WTC11 (cell line): Measurements from ENCODE around the gene C11orf21. TPM values are rescaled to one million over a fixed set of nuclear protein-coding genes. Genes with fewer than 3 reads are reported as not detected.

Experiments
- ATAC-seq: fragments of 200-7000 bp; cut with Tn5 transposase; 2 replicates; pipeline ENCODE4 v1.10.0; 2021; ENCODE audit warnings: mild to moderate bottlenecking, moderate library complexity
- CTCF ChIA-PET: fragments of 300-600 bp; sonication (Branson Sonifier 250); formaldehyde crosslinking; loops from one replicate; lab custom pipeline; 2021; ENCODE audit warnings: antibody characterized with exemption; lab: Charles Lee
- POLR2A ChIA-PET: fragments of 350-600 bp; sonication (Branson Sonifier 250); formaldehyde crosslinking; loops from one replicate; lab custom pipeline; 2021; ENCODE audit warnings: antibody characterized with exemption; lab: Charles Lee
- DNase-seq: peaks from one replicate; pipeline ENCODE4 v3.0.0; 2021; ENCODE audit warnings: low spot score
- H3K27ac Mint-ChIP-seq: 2 replicates; pipeline ENCODE4 v1.8.0; 2021; ENCODE audit warnings: mixed read lengths
- H3K27me3 Mint-ChIP-seq: 2 replicates; pipeline ENCODE4 v1.8.0; 2021; ENCODE audit warnings: low read depth, mild to moderate bottlenecking, moderate library complexity, mixed read lengths
- H3K36me3 Mint-ChIP-seq: 2 replicates; pipeline ENCODE4 v1.8.0; 2021; ENCODE audit warnings: mixed read lengths
- H3K4me1 Mint-ChIP-seq: 2 replicates; pipeline ENCODE4 v1.8.0; 2022; ENCODE audit warnings: mixed read lengths
- H3K4me3 Mint-ChIP-seq: 2 replicates; pipeline ENCODE4 v1.8.0; 2021; ENCODE audit warnings: mild to moderate bottlenecking, moderate library complexity, mixed read lengths
- H3K9me3 Mint-ChIP-seq: 2 replicates; pipeline ENCODE4 v1.8.0; 2021; ENCODE audit warnings: mixed read lengths
- ATF2 ChIP-seq: sonication (generic); formaldehyde crosslinking; IDR thresholded peaks from 2 replicates; pipeline ENCODE4 v1.8.1; 2022; ENCODE audit warnings: low read depth, missing genetic modification reagents, borderline replicate concordance
- ELF4 ChIP-seq: sonication (generic); formaldehyde crosslinking; IDR thresholded peaks from 2 replicates; pipeline ENCODE4 v1.8.1; 2022; ENCODE audit warnings: low read depth, mild to moderate bottlenecking, moderate library complexity, missing genetic modification reagents
- FOXP1 ChIP-seq: sonication (generic); formaldehyde crosslinking; IDR thresholded peaks from 2 replicates; pipeline ENCODE4 v1.8.0; 2022; ENCODE audit warnings: missing genetic modification reagents, mild to moderate bottlenecking, moderate library complexity, borderline replicate concordance
- HMGA2 ChIP-seq: fragments of 250-450 bp; sonication (Bioruptor Pico); IDR thresholded peaks from 2 replicates; pipeline ENCODE4 v1.4.0; 2021; ENCODE audit warnings: mild to moderate bottlenecking, moderate library complexity
- JAZF1 ChIP-seq: fragments of 250-450 bp; sonication (Bioruptor Pico); IDR thresholded peaks from 2 replicates; pipeline ENCODE4 v1.9.0; 2021; ENCODE audit warnings: moderate library complexity, mild to moderate bottlenecking, inconsistent platforms
- MXD4 ChIP-seq: fragments of 250-450 bp; sonication (Bioruptor Pico); IDR thresholded peaks from 2 replicates; pipeline ENCODE4 v1.8.0; 2021; ENCODE audit warnings: mild to moderate bottlenecking, moderate library complexity, borderline replicate concordance
- NFYB ChIP-seq: sonication (generic); formaldehyde crosslinking; conservative IDR thresholded peaks from 2 replicates; pipeline ENCODE4 v1.8.0; 2022; ENCODE audit warnings: low read depth, missing genetic modification reagents
- NR1H2 ChIP-seq: sonication (generic); formaldehyde crosslinking; IDR thresholded peaks from 2 replicates; pipeline ENCODE4 v1.9.0; 2021; ENCODE audit warnings: mild to moderate bottlenecking, moderate library complexity, missing genetic modification reagents
- OVOL2 ChIP-seq: fragments of 250-450 bp; sonication (Bioruptor Pico); IDR thresholded peaks from 2 replicates; pipeline ENCODE4 v1.9.0; 2021; ENCODE audit warnings: mild to moderate bottlenecking, borderline replicate concordance
- PRRX2 ChIP-seq: fragments of 250-450 bp; sonication (Bioruptor Pico); IDR thresholded peaks from 2 replicates; pipeline ENCODE4 v1.8.0; 2021; ENCODE audit warnings: mild to moderate bottlenecking
- RELA ChIP-seq: sonication (generic); formaldehyde crosslinking; IDR thresholded peaks from 2 replicates; pipeline ENCODE4 v1.8.1; 2022; ENCODE audit warnings: missing genetic modification reagents, mild to moderate bottlenecking, borderline replicate concordance
- SMAD3 ChIP-seq: sonication (generic); formaldehyde crosslinking; IDR thresholded peaks from 2 replicates; pipeline ENCODE4 v1.8.0; 2022; ENCODE audit warnings: missing genetic modification reagents, mild to moderate bottlenecking, borderline replicate concordance
- SMAD4 ChIP-seq: sonication (generic); formaldehyde crosslinking; IDR thresholded peaks from 2 replicates; pipeline ENCODE4 v1.8.0; 2022; ENCODE audit warnings: mild to moderate bottlenecking, missing genetic modification reagents
- SOX15 ChIP-seq: fragments of 250-450 bp; sonication (Bioruptor Pico); IDR thresholded peaks from 2 replicates; pipeline ENCODE4 v1.9.0; 2021; ENCODE audit warnings: mild to moderate bottlenecking
- ZNF317 ChIP-seq: sonication (generic); formaldehyde crosslinking; IDR thresholded peaks from 2 replicates; pipeline ENCODE4 v1.8.1; 2023; ENCODE audit warnings: low read depth, mild to moderate bottlenecking, moderate library complexity, missing genetic modification reagents, borderline replicate concordance
- ZNF512 ChIP-seq: sonication (generic); formaldehyde crosslinking; IDR thresholded peaks from 2 replicates; pipeline ENCODE4 v1.8.1; 2022; ENCODE audit warnings: missing genetic modification reagents, borderline replicate concordance
- total RNA-seq: library from RNA; stranded (reverse); gene quantifications from 3 replicates; pipeline ENCODE4 v1.2.3, GENCODE V29; 2021
- TF ChIP-seq, protein P1 (sequence below): sonication (generic); formaldehyde crosslinking; IDR thresholded peaks from 2 replicates; pipeline ENCODE4 v1.8.0; 2022; ENCODE audit warnings: missing genetic modification reagents
- TF ChIP-seq, protein P2 (sequence below): sonication (generic); formaldehyde crosslinking; IDR thresholded peaks from 2 replicates; pipeline ENCODE4 v1.8.0; 2022; ENCODE audit warnings: mild to moderate bottlenecking, missing genetic modification reagents
- TF ChIP-seq, protein P3 (sequence below): sonication (generic); formaldehyde crosslinking; IDR thresholded peaks from 2 replicates; pipeline ENCODE4 v1.8.1; 2023; ENCODE audit warnings: mild to moderate bottlenecking, missing genetic modification reagents

The C11orf21 gene
- total RNA-seq, 1 experiment from 2014 or later, result 0.24 TPM

- TF ChIP-seq, protein P1, sequence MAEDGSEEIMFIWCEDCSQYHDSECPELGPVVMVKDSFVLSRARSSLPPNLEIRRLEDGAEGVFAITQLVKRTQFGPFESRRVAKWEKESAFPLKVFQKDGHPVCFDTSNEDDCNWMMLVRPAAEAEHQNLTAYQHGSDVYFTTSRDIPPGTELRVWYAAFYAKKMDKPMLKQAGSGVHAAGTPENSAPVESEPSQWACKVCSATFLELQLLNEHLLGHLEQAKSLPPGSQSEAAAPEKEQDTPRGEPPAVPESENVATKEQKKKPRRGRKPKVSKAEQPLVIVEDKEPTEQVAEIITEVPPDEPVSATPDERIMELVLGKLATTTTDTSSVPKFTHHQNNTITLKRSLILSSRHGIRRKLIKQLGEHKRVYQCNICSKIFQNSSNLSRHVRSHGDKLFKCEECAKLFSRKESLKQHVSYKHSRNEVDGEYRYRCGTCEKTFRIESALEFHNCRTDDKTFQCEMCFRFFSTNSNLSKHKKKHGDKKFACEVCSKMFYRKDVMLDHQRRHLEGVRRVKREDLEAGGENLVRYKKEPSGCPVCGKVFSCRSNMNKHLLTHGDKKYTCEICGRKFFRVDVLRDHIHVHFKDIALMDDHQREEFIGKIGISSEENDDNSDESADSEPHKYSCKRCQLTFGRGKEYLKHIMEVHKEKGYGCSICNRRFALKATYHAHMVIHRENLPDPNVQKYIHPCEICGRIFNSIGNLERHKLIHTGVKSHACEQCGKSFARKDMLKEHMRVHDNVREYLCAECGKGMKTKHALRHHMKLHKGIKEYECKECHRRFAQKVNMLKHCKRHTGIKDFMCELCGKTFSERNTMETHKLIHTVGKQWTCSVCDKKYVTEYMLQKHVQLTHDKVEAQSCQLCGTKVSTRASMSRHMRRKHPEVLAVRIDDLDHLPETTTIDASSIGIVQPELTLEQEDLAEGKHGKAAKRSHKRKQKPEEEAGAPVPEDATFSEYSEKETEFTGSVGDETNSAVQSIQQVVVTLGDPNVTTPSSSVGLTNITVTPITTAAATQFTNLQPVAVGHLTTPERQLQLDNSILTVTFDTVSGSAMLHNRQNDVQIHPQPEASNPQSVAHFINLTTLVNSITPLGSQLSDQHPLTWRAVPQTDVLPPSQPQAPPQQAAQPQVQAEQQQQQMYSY (CRISPR knock-in tag), result no peak
- no peak for TF ChIP-seq FOXP1 (CRISPR knock-in tag)
- TF ChIP-seq, protein P2, sequence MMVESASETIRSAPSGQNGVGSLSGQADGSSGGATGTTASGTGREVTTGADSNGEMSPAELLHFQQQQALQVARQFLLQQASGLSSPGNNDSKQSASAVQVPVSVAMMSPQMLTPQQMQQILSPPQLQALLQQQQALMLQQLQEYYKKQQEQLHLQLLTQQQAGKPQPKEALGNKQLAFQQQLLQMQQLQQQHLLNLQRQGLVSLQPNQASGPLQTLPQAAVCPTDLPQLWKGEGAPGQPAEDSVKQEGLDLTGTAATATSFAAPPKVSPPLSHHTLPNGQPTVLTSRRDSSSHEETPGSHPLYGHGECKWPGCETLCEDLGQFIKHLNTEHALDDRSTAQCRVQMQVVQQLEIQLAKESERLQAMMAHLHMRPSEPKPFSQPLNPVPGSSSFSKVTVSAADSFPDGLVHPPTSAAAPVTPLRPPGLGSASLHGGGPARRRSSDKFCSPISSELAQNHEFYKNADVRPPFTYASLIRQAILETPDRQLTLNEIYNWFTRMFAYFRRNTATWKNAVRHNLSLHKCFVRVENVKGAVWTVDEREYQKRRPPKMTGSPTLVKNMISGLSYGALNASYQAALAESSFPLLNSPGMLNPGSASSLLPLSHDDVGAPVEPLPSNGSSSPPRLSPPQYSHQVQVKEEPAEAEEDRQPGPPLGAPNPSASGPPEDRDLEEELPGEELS (CRISPR knock-in tag), result no peak
- no peak for TF ChIP-seq NFYB (CRISPR knock-in tag)
- TF ChIP-seq ATF2, result no peak
- no peak for TF ChIP-seq SMAD4 (CRISPR knock-in tag)
- no peak for TF ChIP-seq HMGA2
- no peak for TF ChIP-seq ZNF512 (CRISPR knock-in tag)
- no peak for TF ChIP-seq ELF4 (CRISPR knock-in tag)
These were observed 26.1 kb downstream of the C11orf21 start (continued) for GRCh38 chr11:2275334-2276279.

DNA sequence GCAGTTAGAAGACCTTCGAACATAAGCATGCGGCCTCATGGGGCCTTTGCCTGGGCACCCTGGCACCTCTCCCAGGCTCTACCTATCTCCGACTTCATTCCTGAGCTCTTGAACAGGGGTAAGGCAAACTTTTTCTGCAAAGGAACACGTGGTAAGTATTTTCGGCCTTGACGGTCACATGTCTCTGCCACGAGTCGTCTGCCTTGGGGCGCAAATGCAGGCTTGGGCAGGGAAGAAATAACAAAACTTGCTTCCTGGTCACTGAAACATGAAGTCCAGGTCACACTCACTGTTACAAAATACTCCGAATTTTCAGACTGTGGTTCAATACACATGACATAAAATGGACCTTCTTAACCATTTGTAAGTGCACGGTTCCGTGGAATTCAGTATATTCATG, 27.9 kb downstream of the C11orf21 start:
- POLR2A ChIA-PET, result no interaction called here
- Mint-ChIP-seq H3K4me3 (no peak overlapping the region), H3K27me3 (peaks cover 70% of the 10 kb centered on the region), H3K36me3 (no peaks in the 10 kb centered on the region), H3K9me3 (peaks cover under 1% of the 10 kb centered on the region; the same call in 1 of the 2 replicates), H3K27ac (no peak overlapping the region), H3K4me1 (peaks cover 19% of the 10 kb centered on the region)
- CTCF ChIA-PET, result no interaction called here
- ATAC-seq (no peak), DNase-seq (no peak)
- TF ChIP-seq ZNF317 (CRISPR knock-in tag) (no peak), SOX15 (CRISPR knock-in tag) (no peak)

GRCh38 chr11:2273311-2273710, 28.4 kb downstream of the C11orf21 start:
- TF ChIP-seq NR1H2 (CRISPR knock-in tag), result no peak
- TF ChIP-seq PRRX2, result no peak
- no peak for TF ChIP-seq OVOL2 (CRISPR knock-in tag)
- no peak for TF ChIP-seq JAZF1 (CRISPR knock-in tag)
- TF ChIP-seq ATF2, result no peak
- no peak for TF ChIP-seq RELA (CRISPR knock-in tag)
- TF ChIP-seq, protein P3, sequence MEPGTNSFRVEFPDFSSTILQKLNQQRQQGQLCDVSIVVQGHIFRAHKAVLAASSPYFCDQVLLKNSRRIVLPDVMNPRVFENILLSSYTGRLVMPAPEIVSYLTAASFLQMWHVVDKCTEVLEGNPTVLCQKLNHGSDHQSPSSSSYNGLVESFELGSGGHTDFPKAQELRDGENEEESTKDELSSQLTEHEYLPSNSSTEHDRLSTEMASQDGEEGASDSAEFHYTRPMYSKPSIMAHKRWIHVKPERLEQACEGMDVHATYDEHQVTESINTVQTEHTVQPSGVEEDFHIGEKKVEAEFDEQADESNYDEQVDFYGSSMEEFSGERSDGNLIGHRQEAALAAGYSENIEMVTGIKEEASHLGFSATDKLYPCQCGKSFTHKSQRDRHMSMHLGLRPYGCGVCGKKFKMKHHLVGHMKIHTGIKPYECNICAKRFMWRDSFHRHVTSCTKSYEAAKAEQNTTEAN (CRISPR knock-in tag), result no peak
- TF ChIP-seq ZNF317 (CRISPR knock-in tag), result no peak
- TF ChIP-seq SMAD3 (CRISPR knock-in tag), result no peak
- TF ChIP-seq MXD4, result no peak
- Mint-ChIP-seq H3K36me3 (no peaks in the 10 kb centered on the region), H3K9me3 (no peaks in the 10 kb centered on the region), H3K4me1 (peaks cover 23% of the 10 kb centered on the region), H3K27ac (no peak overlapping the region), H3K4me3 (no peak overlapping the region), H3K27me3 (peaks cover 75% of the 10 kb centered on the region)
- ATAC-seq (no peak), DNase-seq (no peak)
- POLR2A ChIA-PET, result no interaction called here
- CTCF ChIA-PET, result no interaction called here
